Muscle of leg (tissue), 11 donors: ENCODE results near the gene PCDHGA3. TPM values are rescaled to one million over a fixed set of nuclear protein-coding genes. Genes with fewer than 3 reads are reported as not detected.
"Not testable (repeated sequence)": the region's sequence is repeated elsewhere in the genome, so short reads cannot be mapped to it uniquely, and the experiment has no call there.

ENCODE experiments used
- DNase-seq: peaks from one replicate; pipeline ENCODE4 v3.0.0; 2013
- H3K27ac ChIP-seq: one replicate; pipeline ENCODE4 v1.5.1; 2013; ENCODE audit warnings: mild to moderate bottlenecking, low read length, control low read depth
- H3K27me3 ChIP-seq: one replicate; pipeline ENCODE4 v1.6.1; 2013; ENCODE audit warnings: low read length; ENCODE audit not compliant: control insufficient read depth, insufficient read depth
- H3K36me3 ChIP-seq: one replicate; pipeline ENCODE4 v1.6.1; 2013; ENCODE audit warnings: low read length; ENCODE audit not compliant: control insufficient read depth, insufficient read depth
- H3K4me1 ChIP-seq: one replicate; pipeline ENCODE4 v1.6.1; 2013; ENCODE audit warnings: low read length; ENCODE audit not compliant: control insufficient read depth, insufficient read depth
- H3K4me3 ChIP-seq: one replicate; pipeline ENCODE4 v1.5.1; 2013; ENCODE audit warnings: low read length, control low read depth
- H3K9me3 ChIP-seq: replicated peaks from 2 replicates; pipeline ENCODE4 v1.6.1; 2013; ENCODE audit warnings: low read depth, low read length; ENCODE audit not compliant: control insufficient read depth
- WGBS: methylation state at CpG from one replicate; pipeline ENCODE4 v1.1.5; 2013; ENCODE audit warnings: missing lambda C conversion rate; ENCODE audit not compliant: insufficient coverage; 5-methylcytosine and 5-hydroxymethylcytosine counted together
- polyA plus RNA-seq, 8 donors: library from polyadenylated mRNA; unstranded; fragments of 120-200 nt; gene quantifications; one replicate each; pipeline versions ENCODE4 v1.2.1 to v1.2.3, GENCODE V29; 2013; ENCODE audit warnings: inconsistent platforms in 1 of 8, low replicate concordance in 1 of 8; ENCODE audit not compliant: insufficient read length in 8 of 8, insufficient read depth in 1 of 8
- total RNA-seq: library from RNA; stranded (reverse); fragments of 120-200 nt; gene quantifications from one replicate; pipeline ENCODE4 v1.2.4, GENCODE V29; 2013

Gene PCDHGA3
- total and polyA plus RNA-seq, 9 donors: 0.94 to 2.0 (median 1.1) TPM

DNA sequence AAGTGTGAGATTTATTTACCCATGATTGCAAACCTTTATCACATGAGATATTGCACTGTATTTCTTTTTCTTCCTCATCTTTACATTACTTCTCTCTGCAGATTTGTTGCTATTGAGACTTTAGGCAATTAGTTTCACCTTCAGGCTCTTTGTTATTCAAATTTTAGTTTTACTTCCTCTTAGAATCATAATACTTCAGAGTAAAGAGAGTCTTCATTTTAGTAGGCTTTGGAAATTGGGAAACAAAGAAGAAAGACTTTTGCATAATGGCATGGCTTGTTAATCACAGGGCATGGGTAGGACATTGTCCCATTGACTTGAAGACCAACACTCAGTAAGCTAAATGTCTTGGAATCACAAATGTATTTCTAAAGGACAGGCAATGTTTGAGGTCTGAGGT, 19.1 kb downstream of the PCDHGA3 start:
- peaks cover 69% of the 10 kb centered on the region for H3K9me3 ChIP-seq
- DNase-seq: no peak
- H3K4me1 ChIP-seq: no peaks in the 10 kb centered on the region
- H3K36me3 ChIP-seq: no peaks in the 10 kb centered on the region
- no peak overlapping the region for H3K27ac ChIP-seq
- H3K27me3 ChIP-seq: peaks cover 14% of the 10 kb centered on the region
- H3K4me3 ChIP-seq: no peak overlapping the region

GRCh38 chr5:141363952-141364660, 20.5 kb downstream of the PCDHGA3 start, which contains the start of gene PCDHGA5:
TSS of gene PCDHGA5 (plus strand) at chr5:141364162. CDS start at chr5:141364331, 169 bp downstream.
- H3K27me3 ChIP-seq: peaks cover 14% of the 10 kb centered on the region
- peak within 1 kb of the TSS; percentile 8 for H3K4me3 ChIP-seq
- DNase-seq: peak; percentile 22
- no peak within 1 kb of the TSS for H3K27ac ChIP-seq
- H3K36me3 ChIP-seq: no peaks in the 10 kb centered on the region
- 14% methylated on average over 27 of the region's 34 CpGs for WGBS
- H3K9me3 ChIP-seq: peaks cover 63% of the 10 kb centered on the region
- no peaks in the 10 kb centered on the region for H3K4me1 ChIP-seq

DNA sequence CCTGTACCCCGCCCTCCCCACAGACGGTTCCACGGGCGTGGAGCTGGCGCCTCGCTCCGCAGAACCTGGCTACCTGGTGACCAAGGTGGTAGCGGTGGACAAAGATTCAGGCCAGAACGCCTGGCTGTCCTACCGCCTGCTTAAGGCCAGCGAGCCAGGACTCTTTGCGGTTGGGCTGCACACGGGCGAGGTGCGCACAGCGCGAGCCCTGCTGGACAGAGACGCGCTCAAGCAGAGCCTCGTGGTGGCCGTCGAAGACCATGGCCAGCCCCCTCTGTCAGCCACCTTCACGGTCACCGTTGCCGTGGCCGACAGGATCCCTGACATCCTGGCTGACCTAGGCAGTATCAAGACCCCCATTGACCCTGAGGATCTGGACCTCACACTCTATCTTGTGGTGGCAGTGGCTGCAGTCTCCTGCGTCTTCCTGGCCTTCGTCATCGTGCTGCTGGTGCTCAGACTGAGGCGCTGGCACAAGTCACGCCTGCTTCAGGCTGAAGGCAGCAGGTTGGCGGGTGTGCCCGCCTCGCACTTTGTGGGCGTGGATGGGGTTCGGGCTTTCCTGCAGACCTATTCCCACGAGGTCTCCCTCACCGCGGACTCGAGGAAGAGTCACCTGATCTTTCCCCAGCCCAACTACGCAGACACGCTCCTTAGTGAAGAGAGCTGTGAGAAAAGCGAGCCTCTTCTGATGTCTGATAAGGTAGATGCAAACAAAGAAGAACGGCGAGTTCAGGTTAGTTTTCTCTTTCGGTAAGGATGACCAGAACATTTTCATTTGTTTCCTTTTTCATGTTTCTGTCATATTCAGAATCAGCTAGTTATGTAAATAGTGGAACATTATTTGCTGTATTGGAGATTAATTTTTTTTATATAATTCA, 22.6 kb downstream of the PCDHGA3 start:
- Histone ChIP-seq H3K27ac (no peak overlapping the region), H3K4me1 (no peaks in the 10 kb centered on the region), H3K27me3 (peaks cover 20% of the 10 kb centered on the region), H3K36me3 (no peaks in the 10 kb centered on the region), H3K9me3 (peaks cover 62% of the 10 kb centered on the region), H3K4me3 (no peak overlapping the region)
- 49% methylated on average over 40 of the region's 46 CpGs for WGBS
- no peak for DNase-seq

GRCh38 chr5:141369994-141370848, 26.6 kb downstream of the PCDHGA3 start, which contains the start of gene PCDHGB3:
TSS of gene PCDHGB3 (plus strand) at chr5:141370242. CDS start at chr5:141370395, 153 bp downstream.
- Histone ChIP-seq H3K4me3 (no peak within 1 kb of the TSS), H3K27ac (no peak within 1 kb of the TSS), H3K9me3 (peaks cover 61% of the 10 kb centered on the region), H3K4me1 (no peaks in the 10 kb centered on the region), H3K27me3 (peaks cover 22% of the 10 kb centered on the region), H3K36me3 (no peaks in the 10 kb centered on the region)
- DNase-seq: peak; percentile 5
- 21% methylated on average over 20 of the region's 32 CpGs for WGBS

- Histone ChIP-seq H3K27ac (no peak overlapping the region), H3K36me3 (no peaks in the 10 kb centered on the region), H3K4me3 (no peak overlapping the region), H3K27me3 (peaks cover 21% of the 10 kb centered on the region), H3K4me1 (no peaks in the 10 kb centered on the region), H3K9me3 (peaks cover 60% of the 10 kb centered on the region)
- DNase-seq: no peak
- WGBS: 50% methylated on average over 68 of the region's 69 CpGs
Measured at GRCh38 chr5:141371572-141372475, 28.2 kb downstream of the PCDHGA3 start.

GRCh38 chr5:141373673-141374317, 30.2 kb downstream of the PCDHGA3 start, which contains the start of gene PCDHGA6:
TSS of gene PCDHGA6 (plus strand) at chr5:141373891. CDS start at chr5:141374084, 193 bp downstream.
- DNase-seq: peak; percentile 17
- H3K9me3 ChIP-seq: peaks cover 72% of the 10 kb centered on the region
- H3K27ac ChIP-seq: no peak within 1 kb of the TSS
- WGBS: 13% methylated on average over 26 of the region's 27 CpGs
- H3K36me3 ChIP-seq: no peaks in the 10 kb centered on the region
- H3K27me3 ChIP-seq: peaks cover 21% of the 10 kb centered on the region
- H3K4me1 ChIP-seq: no peaks in the 10 kb centered on the region
- peak within 1 kb of the TSS; percentile 30 for H3K4me3 ChIP-seq

- peaks cover 72% of the 10 kb centered on the region for H3K9me3 ChIP-seq
- DNase-seq: no peak
- no peak overlapping the region for H3K27ac ChIP-seq
- H3K36me3 ChIP-seq: no peaks in the 10 kb centered on the region
- peaks cover 21% of the 10 kb centered on the region for H3K27me3 ChIP-seq
- 76% methylated on average over 12 of the region's 14 CpGs for WGBS
- H3K4me1 ChIP-seq: no peaks in the 10 kb centered on the region
- H3K4me3 ChIP-seq: no peak overlapping the region
Measured at GRCh38 chr5:141374627-141375026, 31.0 kb downstream of the PCDHGA3 start.

GRCh38 chr5:141375444-141376155, 32.0 kb downstream of the PCDHGA3 start:
- 65% methylated on average over 32 of the region's 48 CpGs for WGBS
- H3K27ac ChIP-seq, DNase-seq, H3K4me1 ChIP-seq, H3K4me3 ChIP-seq, H3K36me3 ChIP-seq: not testable (repeated sequence)
- H3K27me3 ChIP-seq: peaks cover 18% of the 10 kb centered on the region
- peaks cover 66% of the 10 kb centered on the region for H3K9me3 ChIP-seq
